Measurements from ENCODE around the gene TRMT2A.

- no peak for TF ChIP-seq EP300 (IDR thresholded peaks at IDR 0.05; ENCODE audit: borderline replicate concordance in 1 of 2, low read depth in 2 of 2, low read length in 2 of 2)
- no peak for TF ChIP-seq POLR2A (IDR thresholded peaks at IDR 0.05; ENCODE audit: control extremely low read depth in 1 of 2, low read depth in 2 of 2, low read length in 2 of 2)
- no peak for TF ChIP-seq BACH1 (IDR thresholded peaks at IDR 0.05; ENCODE audit: low read length)
- TF ChIP-seq, protein P1, sequence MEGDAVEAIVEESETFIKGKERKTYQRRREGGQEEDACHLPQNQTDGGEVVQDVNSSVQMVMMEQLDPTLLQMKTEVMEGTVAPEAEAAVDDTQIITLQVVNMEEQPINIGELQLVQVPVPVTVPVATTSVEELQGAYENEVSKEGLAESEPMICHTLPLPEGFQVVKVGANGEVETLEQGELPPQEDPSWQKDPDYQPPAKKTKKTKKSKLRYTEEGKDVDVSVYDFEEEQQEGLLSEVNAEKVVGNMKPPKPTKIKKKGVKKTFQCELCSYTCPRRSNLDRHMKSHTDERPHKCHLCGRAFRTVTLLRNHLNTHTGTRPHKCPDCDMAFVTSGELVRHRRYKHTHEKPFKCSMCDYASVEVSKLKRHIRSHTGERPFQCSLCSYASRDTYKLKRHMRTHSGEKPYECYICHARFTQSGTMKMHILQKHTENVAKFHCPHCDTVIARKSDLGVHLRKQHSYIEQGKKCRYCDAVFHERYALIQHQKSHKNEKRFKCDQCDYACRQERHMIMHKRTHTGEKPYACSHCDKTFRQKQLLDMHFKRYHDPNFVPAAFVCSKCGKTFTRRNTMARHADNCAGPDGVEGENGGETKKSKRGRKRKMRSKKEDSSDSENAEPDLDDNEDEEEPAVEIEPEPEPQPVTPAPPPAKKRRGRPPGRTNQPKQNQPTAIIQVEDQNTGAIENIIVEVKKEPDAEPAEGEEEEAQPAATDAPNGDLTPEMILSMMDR (IDR thresholded peaks at IDR 0.05; ENCODE audit: control extremely low read depth in 1 of 3, insufficient read depth in 1 of 3, low read depth in 1 of 3, low read length in 3 of 3) = no peak
- no peak for TF ChIP-seq FOSL1 (IDR thresholded peaks at IDR 0.05; ENCODE audit: insufficient read depth, low read depth, low read length)
- no peak for TF ChIP-seq POLR2AphosphoS5 (IDR thresholded peaks at IDR 0.05; ENCODE audit: low read depth, low read length)
- TF ChIP-seq USF2 (IDR thresholded peaks at IDR 0.05; ENCODE audit: low read length) = no peak
- no peak for TF ChIP-seq TEAD4 (IDR thresholded peaks at IDR 0.05; ENCODE audit: low read depth, low read length)
These were observed 48.4 kb upstream of the TRMT2A start for GRCh38 chr22:20165421-20165820.
